ENCODE measurements around the gene OR13C9.
"Not testable (repeated sequence)": the region's sequence is repeated elsewhere in the genome, so short reads cannot be mapped to it uniquely, and the experiment has no call there.

The OR13C9 gene, protein sequence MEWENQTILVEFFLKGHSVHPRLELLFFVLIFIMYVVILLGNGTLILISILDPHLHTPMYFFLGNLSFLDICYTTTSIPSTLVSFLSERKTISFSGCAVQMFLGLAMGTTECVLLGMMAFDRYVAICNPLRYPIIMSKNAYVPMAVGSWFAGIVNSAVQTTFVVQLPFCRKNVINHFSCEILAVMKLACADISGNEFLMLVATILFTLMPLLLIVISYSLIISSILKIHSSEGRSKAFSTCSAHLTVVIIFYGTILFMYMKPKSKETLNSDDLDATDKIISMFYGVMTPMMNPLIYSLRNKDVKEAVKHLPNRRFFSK

GRCh38 chr9:104618104-104618503, at the start of gene OR13C9:
Gene OR13C9, minus strand, starts transcription at chr9:104618204. Its CDS starts 0 bp downstream, at chr9:104618204.
- TF ChIP-seq CTCF (IDR thresholded peaks at IDR 0.05; ENCODE audit: control insufficient read depth, extremely low read depth, insufficient read depth), result no peak
- no peak within 1 kb of the TSS for H3K4me3 ChIP-seq (ENCODE audit: low read depth, low read length)
- DNase-seq (ENCODE audit: low read depth), result no peak

DNA sequence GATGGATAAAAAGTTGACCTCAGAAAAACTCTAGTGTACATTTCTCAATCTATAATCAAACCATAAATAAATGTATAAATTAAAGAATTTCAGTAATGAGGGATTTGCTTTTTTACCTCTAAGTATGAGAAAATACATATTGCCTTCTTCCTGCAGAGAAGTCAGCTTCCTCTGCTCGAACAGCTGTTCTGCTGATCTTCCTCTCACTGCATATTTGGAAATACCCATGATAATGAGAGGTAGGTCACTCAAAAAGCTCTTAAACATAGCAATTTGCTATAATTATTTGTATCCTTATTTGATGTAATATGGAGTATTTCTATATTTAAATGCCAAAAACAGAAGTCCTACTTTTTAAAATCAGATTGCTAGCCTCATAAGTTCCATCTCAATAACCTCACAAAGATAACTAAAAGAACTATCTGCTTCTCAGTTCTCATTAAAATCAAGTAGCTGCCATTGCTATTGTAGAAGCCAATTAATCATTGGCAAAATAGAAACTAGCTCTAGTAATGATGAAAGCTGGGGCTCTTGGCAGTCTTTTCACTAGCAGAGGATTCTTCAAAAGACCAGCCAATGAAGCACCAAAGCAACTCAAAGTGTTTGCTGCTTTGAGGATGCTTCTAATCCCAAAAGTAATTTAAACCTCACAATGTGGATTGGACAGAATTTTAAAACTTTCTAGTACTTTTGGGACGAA, 40.6 kb upstream of the OR13C9 start:
- TF ChIP-seq CTCF (IDR thresholded peaks at IDR 0.05; ENCODE audit: control insufficient read depth, extremely low read depth, insufficient read depth), result no peak

GRCh38 chr9:104635456-104635855, 17.5 kb upstream of the OR13C9 start:
- no peak for DNase-seq (ENCODE audit: low read depth)
- no peak for TF ChIP-seq CTCF (IDR thresholded peaks at IDR 0.05; ENCODE audit: control insufficient read depth, extremely low read depth, insufficient read depth)
- no peak overlapping the region for H3K4me3 ChIP-seq (ENCODE audit: low read depth, low read length)

More for the DNA sequence above, 40.6 kb upstream of the OR13C9 start:
- no peak for DNase-seq (ENCODE audit: low read depth)
- H3K4me3 ChIP-seq (ENCODE audit: low read depth, low read length), result no peak overlapping the region

GRCh38 chr9:104633976-104634520, 16.0 kb upstream of the OR13C9 start:
- no peak for DNase-seq (ENCODE audit: low read depth)
- no peak overlapping the region for H3K4me3 ChIP-seq (ENCODE audit: low read depth, low read length)
- TF ChIP-seq CTCF (IDR thresholded peaks at IDR 0.05; ENCODE audit: control insufficient read depth, extremely low read depth, insufficient read depth), result no peak

DNA sequence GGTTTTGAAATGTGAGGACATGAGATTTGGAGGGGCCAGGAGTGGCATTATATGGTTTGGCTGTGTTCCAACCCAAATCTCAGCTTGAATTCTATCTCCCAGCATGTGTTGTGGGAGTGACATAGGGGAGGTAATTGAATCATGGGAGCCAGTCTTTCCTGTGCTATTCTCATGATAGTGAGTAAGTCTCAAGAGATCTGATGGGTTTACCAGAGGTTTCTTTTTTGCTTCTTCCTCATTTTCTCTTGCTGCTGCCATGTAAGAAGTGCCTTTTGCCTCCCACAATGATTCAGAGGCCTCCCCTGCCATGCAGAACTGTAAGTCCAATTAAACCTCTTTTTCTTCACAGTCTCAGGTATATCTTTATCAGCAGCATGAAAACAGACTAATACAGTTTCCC, 8.0 kb upstream of the OR13C9 start:
- H3K4me3 ChIP-seq (ENCODE audit: low read depth, low read length); DNase-seq (ENCODE audit: low read depth): not testable (repeated sequence)

DNA sequence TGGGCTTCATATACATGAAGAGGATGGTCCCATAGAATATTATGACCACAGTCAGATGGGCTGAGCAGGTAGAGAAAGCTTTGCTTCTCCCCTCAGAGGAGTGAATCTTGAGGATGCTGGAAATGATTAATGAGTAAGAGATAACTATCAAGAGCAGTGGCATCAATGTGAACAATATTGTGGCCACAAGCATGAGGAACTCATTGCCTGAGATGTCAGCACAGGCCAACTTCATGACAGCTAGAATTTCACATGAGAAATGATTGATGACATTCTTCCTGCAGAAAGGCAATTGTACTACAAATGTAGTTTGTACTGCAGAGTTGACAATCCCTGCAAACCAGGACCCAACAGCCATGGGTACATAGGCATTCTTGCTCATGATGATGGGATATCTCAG, 586 bp downstream of the OR13C9 start:
- no peak for TF ChIP-seq CTCF (IDR thresholded peaks at IDR 0.05; ENCODE audit: control insufficient read depth, extremely low read depth, insufficient read depth)
- no peak for DNase-seq (ENCODE audit: low read depth)
- no peak overlapping the region for H3K4me3 ChIP-seq (ENCODE audit: low read depth, low read length)

- no peak for DNase-seq (ENCODE audit: low read depth)
- TF ChIP-seq CTCF (IDR thresholded peaks at IDR 0.05; ENCODE audit: control insufficient read depth, extremely low read depth, insufficient read depth), result no peak
These were observed 6.8 kb downstream of the OR13C9 start for GRCh38 chr9:104611213-104611612.

More at GRCh38 chr9:104611213-104611612, 6.8 kb downstream of the OR13C9 start:
- no peak overlapping the region for H3K4me3 ChIP-seq (ENCODE audit: low read depth, low read length)

All from LNCaP clone FGC (cell line).